Activated T-cell treated with anti-CD3 and anti-CD28 coated beads, Interleukin-2, amount 50 U/mL, for 4 hours (primary cell): ENCODE results near the gene CLEC16A. TPM values are rescaled to one million over a fixed set of nuclear protein-coding genes. Genes with fewer than 3 reads are reported as not detected.

Source experiments
- ATAC-seq, 2 donors: fragments of 200-7000 bp; cut with Tn5 transposase; one replicate each; pipeline ENCODE4 v1.10.0; 2021
- DNase-seq: peaks from one replicate; pipeline ENCODE4 v3.0.0-alpha.2; 2020
- H3K27me3 Mint-ChIP-seq: one replicate; pipeline ENCODE4 v1.8.0; 2021; ENCODE audit warnings: low read depth, mixed read lengths
- H3K36me3 Mint-ChIP-seq: one replicate; pipeline ENCODE4 v1.8.0; 2022; ENCODE audit warnings: mixed read lengths; ENCODE audit not compliant: insufficient read depth
- H3K4me1 Mint-ChIP-seq: one replicate; pipeline ENCODE4 v1.8.0; 2021; ENCODE audit warnings: low read depth, mixed read lengths
- H3K4me3 Mint-ChIP-seq: one replicate; pipeline ENCODE4 v1.8.0; 2021; ENCODE audit warnings: mild to moderate bottlenecking, moderate library complexity, mixed read lengths
- H3K9me3 Mint-ChIP-seq: one replicate; pipeline ENCODE4 v1.8.0; 2021; ENCODE audit warnings: mixed read lengths
- total RNA-seq, 3 donors: library from RNA; stranded (reverse); gene quantifications; one replicate each; pipeline ENCODE4 v1.2.1, GENCODE V29; 2021

Gene CLEC16A
- total RNA-seq, 3 donors from 2014 or later = 25.2 to 26.4 (median 26.3) TPM

GRCh38 chr16:11056993-11057649, 112.8 kb downstream of the CLEC16A start:
- DNase-seq (no peak), ATAC-seq (no peak)
- H3K27me3 Mint-ChIP-seq = no peaks in the 10 kb centered on the region
- peaks cover 15% of the 10 kb centered on the region for H3K4me1 Mint-ChIP-seq
- H3K36me3 Mint-ChIP-seq = peaks cover 37% of the 10 kb centered on the region
- H3K4me3 Mint-ChIP-seq = no peak overlapping the region
- no peaks in the 10 kb centered on the region for H3K9me3 Mint-ChIP-seq

- Mint-ChIP-seq H3K4me3 (no peak overlapping the region), H3K27me3 (no peaks in the 10 kb centered on the region), H3K4me1 (peaks cover 8% of the 10 kb centered on the region), H3K36me3 (peaks cover 37% of the 10 kb centered on the region), H3K9me3 (no peaks in the 10 kb centered on the region)
- ATAC-seq = no peak
- no peak for DNase-seq
Measured at GRCh38 chr16:11057711-11058345, 113.5 kb downstream of the CLEC16A start.

GRCh38 chr16:11058832-11059231, 114.5 kb downstream of the CLEC16A start:
- Mint-ChIP-seq H3K4me1 (peaks cover 5% of the 10 kb centered on the region), H3K27me3 (no peaks in the 10 kb centered on the region), H3K9me3 (no peaks in the 10 kb centered on the region), H3K4me3 (no peak overlapping the region), H3K36me3 (peaks cover 43% of the 10 kb centered on the region)
- DNase-seq (no peak), ATAC-seq (no peak)

GRCh38 chr16:11059588-11059987, 115.2 kb downstream of the CLEC16A start:
- no peak overlapping the region for H3K4me3 Mint-ChIP-seq
- DNase-seq (no peak), ATAC-seq (no peak)
- H3K9me3 Mint-ChIP-seq = no peaks in the 10 kb centered on the region
- peaks cover 5% of the 10 kb centered on the region for H3K4me1 Mint-ChIP-seq
- no peaks in the 10 kb centered on the region for H3K27me3 Mint-ChIP-seq
- H3K36me3 Mint-ChIP-seq = peaks cover 47% of the 10 kb centered on the region

GRCh38 chr16:11060364-11060763, 116.0 kb downstream of the CLEC16A start:
- no peak for ATAC-seq

GRCh38 chr16:11060842-11061241, 116.5 kb downstream of the CLEC16A start:
- H3K9me3 Mint-ChIP-seq = no peaks in the 10 kb centered on the region
- no peak for ATAC-seq
- no peak overlapping the region for H3K4me3 Mint-ChIP-seq
- peaks cover 44% of the 10 kb centered on the region for H3K36me3 Mint-ChIP-seq
- H3K27me3 Mint-ChIP-seq = no peaks in the 10 kb centered on the region
- DNase-seq = no peak
- peaks cover 2% of the 10 kb centered on the region for H3K4me1 Mint-ChIP-seq

More at GRCh38 chr16:11060364-11060763, 116.0 kb downstream of the CLEC16A start:
- Mint-ChIP-seq H3K9me3 (no peaks in the 10 kb centered on the region), H3K4me3 (no peak overlapping the region), H3K4me1 (peaks cover 2% of the 10 kb centered on the region), H3K27me3 (no peaks in the 10 kb centered on the region), H3K36me3 (peaks cover 42% of the 10 kb centered on the region)
- no peak for DNase-seq

- DNase-seq (no peak), ATAC-seq (no peak)
- Mint-ChIP-seq H3K4me1 (peaks cover under 1% of the 10 kb centered on the region), H3K36me3 (peaks cover 44% of the 10 kb centered on the region), H3K27me3 (no peaks in the 10 kb centered on the region), H3K4me3 (no peak overlapping the region), H3K9me3 (no peaks in the 10 kb centered on the region)
Measured at GRCh38 chr16:11061629-11062270, 117.4 kb downstream of the CLEC16A start.

- no peaks in the 10 kb centered on the region for H3K27me3 Mint-ChIP-seq
- H3K9me3 Mint-ChIP-seq = no peaks in the 10 kb centered on the region
- no peak overlapping the region for H3K4me3 Mint-ChIP-seq
- no peaks in the 10 kb centered on the region for H3K4me1 Mint-ChIP-seq
- H3K36me3 Mint-ChIP-seq = peaks cover 42% of the 10 kb centered on the region
- DNase-seq (no peak), ATAC-seq (no peak)
Measured at GRCh38 chr16:11063448-11064201, 119.3 kb downstream of the CLEC16A start.

GRCh38 chr16:11064202-11064540, 119.8 kb downstream of the CLEC16A start:
- H3K36me3 Mint-ChIP-seq = peaks cover 39% of the 10 kb centered on the region
- no peak overlapping the region for H3K4me3 Mint-ChIP-seq
- no peaks in the 10 kb centered on the region for H3K27me3 Mint-ChIP-seq
- ATAC-seq (no peak), DNase-seq (no peak)
- H3K9me3 Mint-ChIP-seq = no peaks in the 10 kb centered on the region
- no peaks in the 10 kb centered on the region for H3K4me1 Mint-ChIP-seq

GRCh38 chr16:11064851-11065250, 120.5 kb downstream of the CLEC16A start:
- Mint-ChIP-seq H3K4me3 (no peak overlapping the region), H3K27me3 (no peaks in the 10 kb centered on the region)

GRCh38 chr16:11066261-11066870, 122.0 kb downstream of the CLEC16A start:
- H3K27me3 Mint-ChIP-seq = no peaks in the 10 kb centered on the region
- ATAC-seq (no peak), DNase-seq (no peak)
- peaks cover 4% of the 10 kb centered on the region for H3K4me1 Mint-ChIP-seq
- H3K36me3 Mint-ChIP-seq = peaks cover 42% of the 10 kb centered on the region
- no peaks in the 10 kb centered on the region for H3K9me3 Mint-ChIP-seq
- H3K4me3 Mint-ChIP-seq = no peak overlapping the region

More at GRCh38 chr16:11064851-11065250, 120.5 kb downstream of the CLEC16A start:
- peaks cover 41% of the 10 kb centered on the region for H3K36me3 Mint-ChIP-seq
- no peaks in the 10 kb centered on the region for H3K9me3 Mint-ChIP-seq
- DNase-seq = no peak
- ATAC-seq = no peak
- H3K4me1 Mint-ChIP-seq = no peaks in the 10 kb centered on the region

GRCh38 chr16:11067266-11067665, 122.9 kb downstream of the CLEC16A start:
- Mint-ChIP-seq H3K36me3 (peaks cover 35% of the 10 kb centered on the region), H3K27me3 (no peaks in the 10 kb centered on the region), H3K4me3 (no peak overlapping the region), H3K9me3 (no peaks in the 10 kb centered on the region), H3K4me1 (peaks cover 12% of the 10 kb centered on the region)
- ATAC-seq (no peak), DNase-seq (no peak)

GRCh38 chr16:11067697-11068141, 123.4 kb downstream of the CLEC16A start:
- H3K4me3 Mint-ChIP-seq = no peak overlapping the region
- H3K36me3 Mint-ChIP-seq = peaks cover 34% of the 10 kb centered on the region
- ATAC-seq = no peak
- no peaks in the 10 kb centered on the region for H3K9me3 Mint-ChIP-seq
- peaks cover 16% of the 10 kb centered on the region for H3K4me1 Mint-ChIP-seq
- no peak for DNase-seq
- H3K27me3 Mint-ChIP-seq = no peaks in the 10 kb centered on the region

GRCh38 chr16:11071829-11072228, 127.5 kb downstream of the CLEC16A start:
- Mint-ChIP-seq H3K4me3 (no peak overlapping the region), H3K27me3 (no peaks in the 10 kb centered on the region), H3K4me1 (peaks cover 47% of the 10 kb centered on the region), H3K36me3 (peaks cover 22% of the 10 kb centered on the region), H3K9me3 (no peaks in the 10 kb centered on the region)
- ATAC-seq (peak; percentile 8 to 22), DNase-seq (no peak)
